ENCODE results near the gene NUP153.
A peak's percentile ranks its signal among the peaks of the same experiment; 100 is the strongest.
"Not testable (repeated sequence)": the region's sequence is repeated elsewhere in the genome, so short reads cannot be mapped to it uniquely, and the experiment has no call there.

NUP153 gene

DNA sequence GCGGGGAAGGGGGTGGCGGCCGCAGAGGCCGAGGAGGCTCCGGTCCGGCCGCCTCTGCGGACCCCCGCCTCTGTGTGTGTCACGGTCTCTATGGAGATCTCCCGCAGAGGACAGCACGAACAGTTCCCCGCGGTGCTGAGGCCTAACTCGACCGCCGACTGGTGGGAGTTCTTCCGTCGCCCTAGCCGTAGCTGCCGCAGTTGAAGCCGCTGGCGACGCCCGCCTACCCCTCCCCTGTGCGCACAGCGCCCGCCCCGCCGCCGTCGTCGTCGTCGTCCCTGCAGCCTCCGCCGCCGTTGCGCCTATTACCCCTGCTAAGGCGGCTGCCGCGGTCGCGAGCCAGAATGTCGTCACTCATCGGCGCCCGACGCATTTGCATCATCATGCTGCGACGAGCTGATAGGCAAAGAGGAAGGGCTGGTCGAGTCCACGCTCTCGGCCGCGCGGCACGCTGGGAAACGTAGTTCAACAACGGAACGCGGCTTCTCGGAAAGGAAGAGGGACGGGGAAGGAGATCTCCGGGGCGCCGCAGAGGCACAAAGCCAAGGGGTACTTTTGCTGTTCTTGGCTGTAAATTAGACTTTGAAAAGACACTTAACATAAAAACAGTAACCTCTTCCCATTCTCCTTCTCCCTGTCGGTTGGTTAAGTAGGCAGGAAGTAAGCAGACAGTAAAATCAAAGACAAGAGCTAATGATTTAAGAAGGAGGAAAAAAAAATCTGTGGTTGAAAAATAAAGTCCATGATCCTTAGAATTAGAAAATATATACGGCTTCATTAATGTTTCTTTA, at the start of gene NUP153:
TSS of gene NUP153 (minus strand) at position 346 of the 791 bp plus-strand sequence. CDS start 538 bp downstream, outside the sequence.
- no peaks in the 10 kb centered on the region for H3K36me3 ChIP-seq (ENCODE audit: insufficient read depth, low read length)
- H3K27ac ChIP-seq (ENCODE audit: low read depth, low read length), result peak within 1 kb of the TSS; percentile 97
- peak within 1 kb of the TSS; percentile 75 for H2AFZ ChIP-seq (ENCODE audit: low read length, unreplicated experiment)
- peaks cover 47% of the 10 kb centered on the region for H3K79me2 ChIP-seq (ENCODE audit: control insufficient read depth, insufficient read depth, low read length, unreplicated experiment)
- H3K4me1 ChIP-seq (ENCODE audit: control insufficient read depth, insufficient read depth, low read length, unreplicated experiment), result peaks cover 39% of the 10 kb centered on the region
- H3K4me3 ChIP-seq (ENCODE audit: low read depth, low read length), result peak within 1 kb of the TSS; percentile 97
- no peaks in the 10 kb centered on the region for H3K27me3 ChIP-seq (ENCODE audit: insufficient read depth, low read length)

- Histone ChIP-seq H3K79me2 (ENCODE audit: control insufficient read depth, insufficient read depth, low read length, unreplicated experiment) (no peaks in the 10 kb centered on the region), H3K4me1 (ENCODE audit: control insufficient read depth, insufficient read depth, low read length, unreplicated experiment) (no peaks in the 10 kb centered on the region), H3K4me3 (ENCODE audit: low read depth, low read length) (no peak overlapping the region), H3K36me3 (ENCODE audit: insufficient read depth, low read length) (no peaks in the 10 kb centered on the region), H2AFZ (ENCODE audit: low read length, unreplicated experiment) (no peak overlapping the region), H3K27me3 (ENCODE audit: insufficient read depth, low read length) (no peaks in the 10 kb centered on the region), H3K27ac (ENCODE audit: low read depth, low read length) (no peak overlapping the region)
Measured at GRCh38 chr6:17754254-17754653, 47.5 kb upstream of the NUP153 start.

GRCh38 chr6:17745324-17745723, 38.6 kb upstream of the NUP153 start:
- not testable (repeated sequence) for H3K27ac ChIP-seq (ENCODE audit: low read depth, low read length); H3K27me3 ChIP-seq (ENCODE audit: insufficient read depth, low read length); H3K79me2 ChIP-seq (ENCODE audit: control insufficient read depth, insufficient read depth, low read length, unreplicated experiment); H3K36me3 ChIP-seq (ENCODE audit: insufficient read depth, low read length); H2AFZ ChIP-seq (ENCODE audit: low read length, unreplicated experiment); H3K4me3 ChIP-seq (ENCODE audit: low read depth, low read length); H3K4me1 ChIP-seq (ENCODE audit: control insufficient read depth, insufficient read depth, low read length, unreplicated experiment)

GRCh38 chr6:17744757-17745308, 38.1 kb upstream of the NUP153 start:
- H3K4me3 ChIP-seq (ENCODE audit: low read depth, low read length); H3K4me1 ChIP-seq (ENCODE audit: control insufficient read depth, insufficient read depth, low read length, unreplicated experiment); H2AFZ ChIP-seq (ENCODE audit: low read length, unreplicated experiment); H3K27me3 ChIP-seq (ENCODE audit: insufficient read depth, low read length); H3K27ac ChIP-seq (ENCODE audit: low read depth, low read length); H3K36me3 ChIP-seq (ENCODE audit: insufficient read depth, low read length); H3K79me2 ChIP-seq (ENCODE audit: control insufficient read depth, insufficient read depth, low read length, unreplicated experiment): not testable (repeated sequence)

DNA sequence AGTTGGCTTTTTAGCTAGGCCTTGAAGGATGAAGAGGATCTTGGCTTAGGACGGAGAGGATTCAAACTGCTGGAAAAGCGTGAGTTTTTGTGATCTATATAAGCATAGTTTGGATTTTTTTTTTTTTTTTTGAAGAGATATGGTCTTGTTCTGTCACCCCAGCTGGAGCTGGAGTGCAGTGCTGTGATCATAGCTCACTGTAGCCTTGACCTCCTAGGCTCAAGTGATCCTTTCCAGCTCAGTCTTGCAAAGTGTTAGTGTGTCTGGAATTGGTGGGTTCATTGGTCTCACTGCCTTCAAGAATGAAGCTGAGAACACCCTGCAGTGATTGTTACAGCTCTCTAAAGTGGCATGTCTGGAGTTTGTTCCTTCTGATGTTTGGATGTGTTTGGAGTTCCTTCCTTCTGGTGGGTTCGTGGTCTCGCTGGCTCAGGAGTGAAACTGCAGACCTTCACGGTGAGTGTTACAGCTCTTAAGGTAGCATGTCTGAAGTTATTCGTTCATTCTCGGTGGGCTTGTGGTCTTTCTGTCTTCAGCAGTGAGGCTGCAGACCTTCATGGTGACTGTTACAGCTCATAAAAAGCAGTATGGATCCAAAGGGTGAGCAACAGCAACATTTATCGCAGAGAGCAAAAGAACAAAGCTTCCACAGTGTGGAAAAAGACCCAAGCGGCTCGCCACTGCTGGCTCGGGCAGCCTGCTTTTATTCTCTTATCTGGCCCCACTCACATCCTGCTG, 37.5 kb upstream of the NUP153 start:
- Histone ChIP-seq H3K4me1 (ENCODE audit: control insufficient read depth, insufficient read depth, low read length, unreplicated experiment) (no peaks in the 10 kb centered on the region), H2AFZ (ENCODE audit: low read length, unreplicated experiment) (no peak overlapping the region)

GRCh38 chr6:17741507-17741906, 34.8 kb upstream of the NUP153 start:
- no peak overlapping the region for H2AFZ ChIP-seq (ENCODE audit: low read length, unreplicated experiment)

More for the DNA sequence above, 37.5 kb upstream of the NUP153 start:
- H3K4me3 ChIP-seq (ENCODE audit: low read depth, low read length), result no peak overlapping the region
- H3K27ac ChIP-seq (ENCODE audit: low read depth, low read length), result no peak overlapping the region
- H3K27me3 ChIP-seq (ENCODE audit: insufficient read depth, low read length), result no peaks in the 10 kb centered on the region
- no peaks in the 10 kb centered on the region for H3K79me2 ChIP-seq (ENCODE audit: control insufficient read depth, insufficient read depth, low read length, unreplicated experiment)
- no peaks in the 10 kb centered on the region for H3K36me3 ChIP-seq (ENCODE audit: insufficient read depth, low read length)

DNA sequence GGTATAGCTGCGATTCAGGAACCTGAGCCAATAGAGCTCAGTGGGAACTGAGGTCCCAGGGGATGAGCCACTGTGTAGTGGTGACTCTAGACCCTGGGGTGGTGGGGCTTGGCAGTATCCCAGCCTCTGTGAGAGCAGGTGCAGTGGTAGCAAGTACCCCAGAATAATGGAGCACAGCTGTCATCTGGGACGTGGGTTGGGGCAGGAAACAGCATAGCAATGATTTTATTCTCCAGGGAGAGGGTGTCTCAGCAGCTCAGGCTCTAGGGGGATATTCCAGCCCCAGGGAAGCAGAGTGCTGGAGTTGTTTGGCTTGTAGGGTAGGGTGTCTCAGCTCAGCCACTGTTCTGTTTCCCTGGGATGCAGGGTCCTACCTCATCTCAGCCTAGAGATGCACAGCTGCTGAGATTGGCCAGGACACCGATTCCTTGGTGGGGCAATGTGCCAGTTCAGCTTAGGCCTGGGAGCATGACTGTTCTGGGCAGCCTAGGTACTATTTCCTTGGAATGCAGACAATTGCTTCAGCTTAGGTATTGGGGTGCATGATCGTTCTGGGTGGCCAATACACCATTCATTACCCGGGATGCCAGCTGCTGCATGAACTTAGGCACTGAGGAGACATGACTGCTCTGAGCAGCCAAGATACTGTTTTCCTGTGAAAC, 34.0 kb upstream of the NUP153 start:
- no peak overlapping the region for H3K4me3 ChIP-seq (ENCODE audit: low read depth, low read length)
- no peak overlapping the region for H2AFZ ChIP-seq (ENCODE audit: low read length, unreplicated experiment)
- H3K27ac ChIP-seq (ENCODE audit: low read depth, low read length), result no peak overlapping the region
- no peaks in the 10 kb centered on the region for H3K27me3 ChIP-seq (ENCODE audit: insufficient read depth, low read length)
- no peaks in the 10 kb centered on the region for H3K79me2 ChIP-seq (ENCODE audit: control insufficient read depth, insufficient read depth, low read length, unreplicated experiment)
- no peaks in the 10 kb centered on the region for H3K36me3 ChIP-seq (ENCODE audit: insufficient read depth, low read length)
- no peaks in the 10 kb centered on the region for H3K4me1 ChIP-seq (ENCODE audit: control insufficient read depth, insufficient read depth, low read length, unreplicated experiment)

More at GRCh38 chr6:17741507-17741906, 34.8 kb upstream of the NUP153 start:
- no peaks in the 10 kb centered on the region for H3K79me2 ChIP-seq (ENCODE audit: control insufficient read depth, insufficient read depth, low read length, unreplicated experiment)
- no peak overlapping the region for H3K27ac ChIP-seq (ENCODE audit: low read depth, low read length)
- no peak overlapping the region for H3K4me3 ChIP-seq (ENCODE audit: low read depth, low read length)
- no peaks in the 10 kb centered on the region for H3K4me1 ChIP-seq (ENCODE audit: control insufficient read depth, insufficient read depth, low read length, unreplicated experiment)
- H3K36me3 ChIP-seq (ENCODE audit: insufficient read depth, low read length), result no peaks in the 10 kb centered on the region
- H3K27me3 ChIP-seq (ENCODE audit: insufficient read depth, low read length), result no peaks in the 10 kb centered on the region

GRCh38 chr6:17737704-17738252, 31.1 kb upstream of the NUP153 start:
- Histone ChIP-seq H3K27ac (ENCODE audit: low read depth, low read length) (no peak overlapping the region), H3K36me3 (ENCODE audit: insufficient read depth, low read length) (no peaks in the 10 kb centered on the region), H3K27me3 (ENCODE audit: insufficient read depth, low read length) (no peaks in the 10 kb centered on the region), H3K4me1 (ENCODE audit: control insufficient read depth, insufficient read depth, low read length, unreplicated experiment) (no peaks in the 10 kb centered on the region), H3K79me2 (ENCODE audit: control insufficient read depth, insufficient read depth, low read length, unreplicated experiment) (no peaks in the 10 kb centered on the region), H2AFZ (ENCODE audit: low read length, unreplicated experiment) (no peak overlapping the region), H3K4me3 (ENCODE audit: low read depth, low read length) (no peak overlapping the region)

DNA sequence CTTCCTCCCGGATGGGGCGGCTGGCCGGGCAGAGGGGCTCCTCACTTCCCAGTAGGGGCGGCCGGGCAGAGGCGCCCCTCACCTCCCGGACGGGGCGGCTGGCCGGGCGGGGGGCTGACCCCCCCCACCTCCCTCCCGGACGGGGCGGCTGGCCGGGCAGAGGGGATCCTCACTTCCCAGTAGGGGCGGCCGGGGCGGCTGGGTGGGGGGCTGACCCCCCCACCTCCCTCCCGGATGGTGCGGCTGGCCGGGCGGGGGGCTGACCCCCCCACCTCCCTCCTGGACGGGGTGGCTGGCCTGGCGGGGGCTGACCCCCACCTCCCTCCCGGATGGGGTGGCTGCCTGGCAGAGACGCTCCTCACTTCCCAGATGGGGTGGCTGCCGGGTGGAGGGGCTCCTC, 28.6 kb upstream of the NUP153 start:
- H3K36me3 ChIP-seq (ENCODE audit: insufficient read depth, low read length); H3K27me3 ChIP-seq (ENCODE audit: insufficient read depth, low read length); H3K4me3 ChIP-seq (ENCODE audit: low read depth, low read length); H2AFZ ChIP-seq (ENCODE audit: low read length, unreplicated experiment); H3K4me1 ChIP-seq (ENCODE audit: control insufficient read depth, insufficient read depth, low read length, unreplicated experiment); H3K79me2 ChIP-seq (ENCODE audit: control insufficient read depth, insufficient read depth, low read length, unreplicated experiment); H3K27ac ChIP-seq (ENCODE audit: low read depth, low read length): not testable (repeated sequence)

GRCh38 chr6:17730078-17730704, 23.5 kb upstream of the NUP153 start:
- Histone ChIP-seq H2AFZ (ENCODE audit: low read length, unreplicated experiment) (no peak overlapping the region), H3K27ac (ENCODE audit: low read depth, low read length) (no peak overlapping the region), H3K36me3 (ENCODE audit: insufficient read depth, low read length) (no peaks in the 10 kb centered on the region), H3K79me2 (ENCODE audit: control insufficient read depth, insufficient read depth, low read length, unreplicated experiment) (no peaks in the 10 kb centered on the region), H3K4me1 (ENCODE audit: control insufficient read depth, insufficient read depth, low read length, unreplicated experiment) (no peaks in the 10 kb centered on the region), H3K27me3 (ENCODE audit: insufficient read depth, low read length) (no peaks in the 10 kb centered on the region), H3K4me3 (ENCODE audit: low read depth, low read length) (no peak overlapping the region)

Data from ACC112 (cell line).